Caco-2 (cell line): ENCODE measurements around the gene SNRPD3. TPM values are rescaled to one million over a fixed set of nuclear protein-coding genes. Genes with fewer than 3 reads are reported as not detected.

Experiments
- BruUV-seq: library from RNA; stranded (reverse); fragments of 400-500 nt; replicated peaks from 2 replicates; lab custom pipeline; 2021; lab: Mats Ljungman, UMichigan
- CTCF ChIA-PET: fragments of 300-600 bp; sonication (Branson Sonifier 250); formaldehyde crosslinking; loops from one replicate; lab custom pipeline; 2022; ENCODE audit warnings: antibody characterized with exemption; lab: Charles Lee
- POLR2A ChIA-PET: fragments of 300-600 bp; sonication (Branson Sonifier 250); formaldehyde crosslinking; loops from one replicate; lab custom pipeline; 2022; ENCODE audit warnings: antibody characterized with exemption; lab: Charles Lee
- DNase-seq, 2 experiments: peaks; one replicate each; pipeline versions ENCODE4 v3.0.0 to v3.0.0-alpha.2; 2020 to 2022
- H3K27me3 ChIP-seq: replicated peaks from 2 replicates; pipeline ENCODE4 v1.6.0; 2011; ENCODE audit warnings: low read length; ENCODE audit not compliant: control insufficient read depth, insufficient read depth
- H3K36me3 ChIP-seq: 2 replicates; pipeline ENCODE4 v1.5.1; 2011; ENCODE audit warnings: low read length; ENCODE audit not compliant: control insufficient read depth, insufficient read depth
- H3K4me1 ChIP-seq: fragments of 250-450 bp; sonication (Bioruptor Pico); 2 replicates; pipeline ENCODE4 v1.5.1; 2020; ENCODE audit warnings: mild to moderate bottlenecking
- H3K4me3 ChIP-seq: 2 replicates; pipeline ENCODE4 v1.5.1; 2011; ENCODE audit warnings: low read depth, mild to moderate bottlenecking, control low read depth, low read length
- H3K9me3 ChIP-seq: fragments of 250-450 bp; sonication (Bioruptor Pico); 2 replicates; pipeline ENCODE4 v1.5.1; 2020; ENCODE audit warnings: mild to moderate bottlenecking, moderate library complexity
- H3K27ac Mint-ChIP-seq: one replicate; pipeline ENCODE4 v1.8.0; 2022; ENCODE audit warnings: mixed read lengths; ENCODE audit not compliant: unreplicated experiment
- H3K27me3 Mint-ChIP-seq: one replicate; pipeline ENCODE4 v1.8.0; 2022; ENCODE audit warnings: mixed read lengths; ENCODE audit not compliant: insufficient read depth, unreplicated experiment
- H3K36me3 Mint-ChIP-seq: one replicate; pipeline ENCODE4 v1.8.0; 2022; ENCODE audit warnings: mild to moderate bottlenecking, mixed read lengths; ENCODE audit not compliant: insufficient read depth, unreplicated experiment
- H3K4me1 Mint-ChIP-seq: one replicate; pipeline ENCODE4 v1.8.0; 2022; ENCODE audit warnings: low read depth, mixed read lengths; ENCODE audit not compliant: unreplicated experiment
- H3K4me3 Mint-ChIP-seq: one replicate; pipeline ENCODE4 v1.8.0; 2022; ENCODE audit warnings: mild to moderate bottlenecking, moderate library complexity, mixed read lengths; ENCODE audit not compliant: unreplicated experiment
- H3K9me3 Mint-ChIP-seq: one replicate; pipeline ENCODE4 v1.8.0; 2022; ENCODE audit warnings: mixed read lengths; ENCODE audit not compliant: unreplicated experiment
- intact Hi-C: fragments of 100-400 bp; cut with micrococcal nuclease; formaldehyde crosslinking; loops from one replicate; pipeline ENCODE4 v1.10.0; 2022; ENCODE audit not compliant: unreplicated experiment
- total RNA-seq: library from RNA; stranded (reverse); gene quantifications from 2 replicates; pipeline ENCODE4 v1.2.3, GENCODE V29; 2022
- TF ChIP-seq, protein P1 (sequence below), 2 experiments: fragments of 200-600 bp in 1 of 2; IDR thresholded peaks; 1 replicate in 1 of 2; 2 replicates in 1 of 2; pipeline versions ENCODE4 v1.5.1 to v1.8.0; 2011 to 2022; ENCODE audit warnings: antibody characterized with exemption in 1 of 2, control low read depth in 1 of 2, inconsistent platforms in 1 of 2, low read depth in 1 of 2, low read length in 1 of 2, mild to moderate bottlenecking in 1 of 2, moderate library complexity in 1 of 2; ENCODE audit not compliant: insufficient read depth in 1 of 2, severe bottlenecking in 1 of 2, unreplicated experiment in 1 of 2

The SNRPD3 gene
- total RNA-seq, 1 experiment from 2014 or later: 202 TPM

DNA sequence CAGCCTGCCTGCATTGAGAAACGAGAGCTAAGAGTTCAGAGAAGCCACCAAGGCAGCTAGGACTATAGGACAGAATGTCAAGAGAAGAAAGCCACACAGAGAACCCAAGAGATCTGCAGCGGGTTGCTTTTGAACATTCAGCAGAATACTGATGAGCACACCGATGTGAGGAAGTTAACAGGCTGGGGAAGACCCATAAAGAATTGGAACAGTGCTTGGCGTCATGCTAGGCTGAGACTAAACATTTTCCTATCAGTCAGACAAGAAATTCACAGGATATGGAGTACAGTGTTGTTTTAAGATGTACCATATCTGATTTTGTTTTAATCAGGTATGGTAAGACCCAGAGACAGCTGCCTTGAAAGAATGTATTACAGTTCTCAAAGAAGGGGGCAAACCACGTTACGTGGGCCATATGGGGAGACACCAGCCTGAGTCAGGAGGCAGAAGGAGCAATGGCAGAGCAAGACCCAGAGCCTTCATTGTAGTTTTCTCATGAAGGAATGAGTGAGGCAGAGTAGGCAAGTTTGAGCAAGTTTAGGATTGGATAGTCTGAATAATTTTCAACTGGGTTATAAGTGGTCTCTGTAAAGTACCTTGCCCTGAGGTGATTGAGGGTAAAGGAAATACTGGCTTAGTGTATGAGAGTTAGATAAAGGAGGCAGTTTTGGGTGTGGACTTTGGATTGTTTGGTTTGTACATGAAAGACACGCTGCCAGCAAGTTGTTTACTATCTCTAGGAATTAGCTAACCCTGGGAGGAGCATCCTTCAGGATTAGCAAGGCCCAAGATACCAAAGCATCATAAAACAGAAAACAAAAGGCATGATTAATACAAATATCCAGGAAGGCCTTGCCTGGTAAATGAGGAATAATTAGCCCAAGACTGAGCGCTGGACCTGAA lies 22.8 kb downstream of the SNRPD3 start:
- peaks cover 46% of the 10 kb centered on the region for H3K4me1 Mint-ChIP-seq
- ChIA-PET CTCF (no interaction called here), POLR2A (interaction anchor here (1.0 kb wide), 1 partner anchor 14 kb away, joined by 4 read pairs; no protein-coding TSS in a partner anchor)
- TSS peak; percentile 97 for BruUV-seq
- H3K4me3 Mint-ChIP-seq: peak overlapping the region; percentile 38
- H3K36me3 ChIP-seq: peaks cover under 1% of the 10 kb centered on the region; the same call in 1 of the 2 replicates
- peaks cover 69% of the 10 kb centered on the region for H3K36me3 Mint-ChIP-seq
- no peaks in the 10 kb centered on the region for H3K27me3 Mint-ChIP-seq
- H3K4me3 ChIP-seq: no peak overlapping the region
- no peaks in the 10 kb centered on the region for H3K9me3 Mint-ChIP-seq
- TF ChIP-seq, protein P1, sequence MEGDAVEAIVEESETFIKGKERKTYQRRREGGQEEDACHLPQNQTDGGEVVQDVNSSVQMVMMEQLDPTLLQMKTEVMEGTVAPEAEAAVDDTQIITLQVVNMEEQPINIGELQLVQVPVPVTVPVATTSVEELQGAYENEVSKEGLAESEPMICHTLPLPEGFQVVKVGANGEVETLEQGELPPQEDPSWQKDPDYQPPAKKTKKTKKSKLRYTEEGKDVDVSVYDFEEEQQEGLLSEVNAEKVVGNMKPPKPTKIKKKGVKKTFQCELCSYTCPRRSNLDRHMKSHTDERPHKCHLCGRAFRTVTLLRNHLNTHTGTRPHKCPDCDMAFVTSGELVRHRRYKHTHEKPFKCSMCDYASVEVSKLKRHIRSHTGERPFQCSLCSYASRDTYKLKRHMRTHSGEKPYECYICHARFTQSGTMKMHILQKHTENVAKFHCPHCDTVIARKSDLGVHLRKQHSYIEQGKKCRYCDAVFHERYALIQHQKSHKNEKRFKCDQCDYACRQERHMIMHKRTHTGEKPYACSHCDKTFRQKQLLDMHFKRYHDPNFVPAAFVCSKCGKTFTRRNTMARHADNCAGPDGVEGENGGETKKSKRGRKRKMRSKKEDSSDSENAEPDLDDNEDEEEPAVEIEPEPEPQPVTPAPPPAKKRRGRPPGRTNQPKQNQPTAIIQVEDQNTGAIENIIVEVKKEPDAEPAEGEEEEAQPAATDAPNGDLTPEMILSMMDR (IDR thresholded peaks at IDR 0.05; ENCODE audit: insufficient read depth in 1 of 2, low read depth in 1 of 2, low read length in 1 of 2, severe bottlenecking in 1 of 2, unreplicated experiment in 1 of 2): no peak
- peak; percentile 79 to 80 for DNase-seq
- peaks cover 47% of the 10 kb centered on the region for H3K4me1 ChIP-seq
- intact Hi-C loops: loop anchor here (1.0 kb wide), 2 partner anchors 15 to 23 kb away; partner anchors contain the start of genes GUCD1, LRRC75B and SNRPD3
- H3K9me3 ChIP-seq: no peaks in the 10 kb centered on the region
- no peaks in the 10 kb centered on the region for H3K27me3 ChIP-seq
- H3K27ac Mint-ChIP-seq: peak overlapping the region; percentile 84

DNA sequence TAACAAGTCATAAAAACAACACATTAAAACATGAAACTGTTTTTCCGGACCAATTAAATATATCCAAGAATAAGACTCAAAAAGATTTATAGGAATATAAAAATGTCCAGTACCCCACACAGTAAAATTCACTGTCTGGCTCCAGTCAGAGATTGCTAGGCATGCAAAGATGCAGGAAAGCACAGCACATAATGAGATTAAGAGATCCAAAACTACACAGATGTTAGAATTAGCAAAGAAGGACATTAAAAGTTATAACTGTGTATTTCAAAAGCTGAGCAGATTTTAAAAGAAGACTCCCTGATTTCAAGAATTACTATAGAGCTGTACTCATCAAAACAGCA lies 23.4 kb downstream of the SNRPD3 start:
- no TSS peak for BruUV-seq
- peak overlapping the region; percentile 84 for H3K27ac Mint-ChIP-seq
- no peaks in the 10 kb centered on the region for H3K27me3 ChIP-seq
- no peaks in the 10 kb centered on the region for H3K9me3 Mint-ChIP-seq
- peaks cover 52% of the 10 kb centered on the region for H3K4me1 Mint-ChIP-seq
- ChIA-PET CTCF (no interaction called here), POLR2A (interaction anchor here (1.0 kb wide), 1 partner anchor 15 kb away, joined by 4 read pairs; no protein-coding TSS in a partner anchor)
- DNase-seq: no peak
- TF ChIP-seq, protein P1 (IDR thresholded peaks at IDR 0.05; ENCODE audit: insufficient read depth in 1 of 2, low read depth in 1 of 2, low read length in 1 of 2, severe bottlenecking in 1 of 2, unreplicated experiment in 1 of 2): no peak
- H3K4me3 Mint-ChIP-seq: peak overlapping the region; percentile 38
- no peaks in the 10 kb centered on the region for H3K9me3 ChIP-seq
- H3K36me3 ChIP-seq: no peaks in the 10 kb centered on the region
- H3K4me3 ChIP-seq: no peak overlapping the region
- H3K4me1 ChIP-seq: peaks cover 47% of the 10 kb centered on the region
- intact Hi-C loops: loop anchor here (1.0 kb wide), 1 partner anchor 14 kb away; the partner anchor contains the start of gene LRRC75B
- H3K27me3 Mint-ChIP-seq: no peaks in the 10 kb centered on the region
- peaks cover 72% of the 10 kb centered on the region for H3K36me3 Mint-ChIP-seq

GRCh38 chr22:24580276-24580675 lies 24.5 kb downstream of the SNRPD3 start:
- TF ChIP-seq, protein P1 (IDR thresholded peaks at IDR 0.05; ENCODE audit: insufficient read depth in 1 of 2, low read depth in 1 of 2, low read length in 1 of 2, severe bottlenecking in 1 of 2, unreplicated experiment in 1 of 2): no peak
- Histone ChIP-seq H3K27me3 (no peaks in the 10 kb centered on the region), H3K4me3 (no peak overlapping the region), H3K9me3 (no peaks in the 10 kb centered on the region), H3K36me3 (no peaks in the 10 kb centered on the region), H3K4me1 (peaks cover 43% of the 10 kb centered on the region)
- Mint-ChIP-seq H3K4me1 (peaks cover 44% of the 10 kb centered on the region), H3K9me3 (no peaks in the 10 kb centered on the region), H3K27ac (no peak overlapping the region), H3K4me3 (no peak overlapping the region), H3K27me3 (no peaks in the 10 kb centered on the region), H3K36me3 (peaks cover 62% of the 10 kb centered on the region)
- ChIA-PET CTCF (no interaction called here), POLR2A (no interaction called here)
- intact Hi-C loops: no loop called here
- no TSS peak for BruUV-seq
- DNase-seq: no peak
